Effector memory CD4-positive, alpha-beta T cell (primary cell): ENCODE data around the gene SHISA6.
"Not testable (repeated sequence)": the region's sequence is repeated elsewhere in the genome, so short reads cannot be mapped to it uniquely, and the experiment has no call there.

Source experiments
- DNase-seq, 3 donors: peaks; one replicate each; pipeline ENCODE4 v3.0.0-alpha.2; 2020
- H3K27ac ChIP-seq: 2 replicates; pipeline ENCODE4 v1.7.0; 2013; ENCODE audit warnings: mild to moderate bottlenecking, low read length, moderate library complexity; ENCODE audit not compliant: insufficient read depth, poor library complexity, severe bottlenecking
- H3K27me3 ChIP-seq: replicated peaks from 2 replicates; pipeline ENCODE4 v1.7.0; 2013; ENCODE audit warnings: mild to moderate bottlenecking, low read length; ENCODE audit not compliant: insufficient read depth, control insufficient read depth, poor library complexity, severe bottlenecking
- H3K36me3 ChIP-seq: 2 replicates; pipeline ENCODE4 v1.7.0; 2013; ENCODE audit warnings: mild to moderate bottlenecking, low read length, moderate library complexity; ENCODE audit not compliant: control insufficient read depth, insufficient read depth
- H3K4me1 ChIP-seq: 2 replicates; pipeline ENCODE4 v1.7.0; 2013; ENCODE audit warnings: low read length, mild to moderate bottlenecking; ENCODE audit not compliant: control insufficient read depth, insufficient read depth, poor library complexity, severe bottlenecking
- H3K4me3 ChIP-seq: 2 replicates; pipeline ENCODE4 v1.7.0; 2013; ENCODE audit warnings: low read length, low read depth, mild to moderate bottlenecking; ENCODE audit not compliant: insufficient read depth, poor library complexity, severe bottlenecking
- H3K9me3 ChIP-seq: 2 replicates; pipeline ENCODE4 v1.7.0; 2013; ENCODE audit warnings: mild to moderate bottlenecking, low read length, moderate library complexity; ENCODE audit not compliant: control insufficient read depth

Gene SHISA6

DNA sequence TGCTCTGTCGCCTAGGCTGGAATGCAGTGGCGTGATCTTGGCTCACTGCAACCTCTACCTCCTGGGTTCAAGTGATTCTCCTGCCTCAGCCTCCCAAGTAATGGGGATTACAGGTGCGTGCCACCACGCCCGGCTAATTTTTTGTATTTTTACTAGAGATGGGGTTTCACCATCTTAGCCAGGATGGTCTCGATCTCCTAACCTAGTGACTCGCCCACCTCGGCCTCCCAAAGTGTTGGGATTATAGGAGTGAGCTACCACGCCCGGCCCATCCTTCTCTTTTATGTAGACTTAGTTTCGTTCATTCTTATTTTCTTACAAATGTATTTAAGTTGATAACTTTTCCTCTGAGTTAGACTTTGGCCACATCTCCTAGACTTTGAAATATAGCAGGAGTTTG is 75.4 kb downstream of the SHISA6 start:
- H3K9me3 ChIP-seq, H3K4me3 ChIP-seq, H3K27ac ChIP-seq, H3K27me3 ChIP-seq, DNase-seq, H3K36me3 ChIP-seq, H3K4me1 ChIP-seq: not testable (repeated sequence)

GRCh38 chr17:11318207-11318606 is 77.2 kb downstream of the SHISA6 start:
- no peaks in the 10 kb centered on the region for H3K9me3 ChIP-seq
- no peak overlapping the region for H3K27ac ChIP-seq
- no peaks in the 10 kb centered on the region for H3K36me3 ChIP-seq
- no peak overlapping the region for H3K4me3 ChIP-seq
- no peaks in the 10 kb centered on the region for H3K27me3 ChIP-seq
- no peaks in the 10 kb centered on the region for H3K4me1 ChIP-seq
- no peak for DNase-seq

- no peak overlapping the region for H3K4me3 ChIP-seq
- H3K27ac ChIP-seq, result no peak overlapping the region
- DNase-seq, result no peak
- no peaks in the 10 kb centered on the region for H3K27me3 ChIP-seq
- no peaks in the 10 kb centered on the region for H3K9me3 ChIP-seq
- no peaks in the 10 kb centered on the region for H3K36me3 ChIP-seq
- H3K4me1 ChIP-seq, result no peaks in the 10 kb centered on the region
Measured at GRCh38 chr17:11319894-11320293, 78.9 kb downstream of the SHISA6 start.

GRCh38 chr17:11324021-11324420 is 83.0 kb downstream of the SHISA6 start:
- no peak overlapping the region for H3K27ac ChIP-seq
- no peaks in the 10 kb centered on the region for H3K4me1 ChIP-seq
- H3K36me3 ChIP-seq, result no peaks in the 10 kb centered on the region
- no peak overlapping the region for H3K4me3 ChIP-seq
- H3K27me3 ChIP-seq, result no peaks in the 10 kb centered on the region
- DNase-seq, result no peak
- no peaks in the 10 kb centered on the region for H3K9me3 ChIP-seq

DNA sequence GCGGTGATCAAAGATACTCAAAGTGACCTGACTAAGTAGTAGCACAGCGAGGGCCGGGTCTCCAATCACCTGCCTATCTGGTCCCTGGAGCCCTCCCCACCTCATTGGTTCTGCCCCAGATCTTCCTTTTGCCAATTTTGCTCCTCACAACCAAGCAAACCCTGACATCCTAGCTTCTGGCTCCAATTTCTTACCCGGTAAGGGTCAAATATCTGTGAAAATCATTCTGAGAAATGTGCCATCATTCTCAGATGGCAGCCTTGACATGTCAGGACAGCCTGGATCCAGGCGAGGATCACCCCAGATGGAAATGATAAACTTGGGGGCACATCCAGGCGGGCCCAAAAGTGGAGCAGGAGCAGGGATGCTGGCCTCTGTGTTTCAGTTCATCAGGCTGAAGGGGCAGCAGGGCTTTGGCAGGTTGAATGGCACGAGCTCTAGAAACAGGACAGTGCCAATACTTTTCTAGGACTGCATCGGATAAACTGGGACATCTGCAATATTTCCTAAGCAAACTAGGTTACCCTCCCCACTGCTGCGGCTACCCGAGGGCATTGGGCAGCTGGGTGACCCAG is 83.9 kb downstream of the SHISA6 start:
- H3K27me3 ChIP-seq, result no peaks in the 10 kb centered on the region
- H3K27ac ChIP-seq, result no peak overlapping the region
- no peak overlapping the region for H3K4me3 ChIP-seq
- no peaks in the 10 kb centered on the region for H3K4me1 ChIP-seq
- H3K36me3 ChIP-seq, result no peaks in the 10 kb centered on the region
- no peak for DNase-seq
- no peaks in the 10 kb centered on the region for H3K9me3 ChIP-seq

DNA sequence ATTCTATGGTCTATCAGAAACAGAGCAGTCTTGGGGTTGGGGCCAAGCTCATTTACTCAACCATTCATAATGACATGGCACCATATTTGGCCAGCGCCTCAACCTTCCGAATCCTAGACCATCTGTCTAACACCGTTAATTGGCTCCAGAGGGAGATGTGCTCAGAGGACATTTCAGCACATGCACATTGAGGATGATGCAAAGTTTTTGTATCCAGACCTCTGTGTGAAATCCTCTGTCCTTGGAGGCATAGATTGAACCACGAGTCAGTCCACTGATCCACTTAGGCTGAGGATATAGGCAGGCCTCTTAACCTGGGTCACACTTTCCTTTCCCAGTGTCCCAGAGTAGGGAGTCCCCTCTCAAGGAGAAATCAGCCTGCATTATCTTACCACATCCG is 85.5 kb downstream of the SHISA6 start:
- H3K27me3 ChIP-seq, result no peaks in the 10 kb centered on the region
- no peaks in the 10 kb centered on the region for H3K9me3 ChIP-seq
- no peaks in the 10 kb centered on the region for H3K4me1 ChIP-seq
- H3K27ac ChIP-seq, result no peak overlapping the region
- no peak overlapping the region for H3K4me3 ChIP-seq
- no peaks in the 10 kb centered on the region for H3K36me3 ChIP-seq
- no peak for DNase-seq

- Histone ChIP-seq H3K4me3 (no peak overlapping the region), H3K27ac (no peak overlapping the region), H3K9me3 (no peaks in the 10 kb centered on the region), H3K4me1 (no peaks in the 10 kb centered on the region), H3K27me3 (no peaks in the 10 kb centered on the region), H3K36me3 (no peaks in the 10 kb centered on the region)
- DNase-seq, result no peak
Measured at GRCh38 chr17:11328770-11329169, 87.8 kb downstream of the SHISA6 start.

- Histone ChIP-seq H3K4me3 (no peak overlapping the region), H3K4me1 (no peaks in the 10 kb centered on the region), H3K27me3 (no peaks in the 10 kb centered on the region), H3K27ac (no peak overlapping the region), H3K9me3 (no peaks in the 10 kb centered on the region), H3K36me3 (no peaks in the 10 kb centered on the region)
- no peak for DNase-seq
Measured at GRCh38 chr17:11330006-11330405, 89.0 kb downstream of the SHISA6 start.

GRCh38 chr17:11330826-11331225 is 89.8 kb downstream of the SHISA6 start:
- Histone ChIP-seq H3K9me3 (no peaks in the 10 kb centered on the region), H3K4me3 (no peak overlapping the region), H3K27ac (no peak overlapping the region), H3K27me3 (no peaks in the 10 kb centered on the region), H3K36me3 (no peaks in the 10 kb centered on the region), H3K4me1 (no peaks in the 10 kb centered on the region)
- DNase-seq, result no peak

DNA sequence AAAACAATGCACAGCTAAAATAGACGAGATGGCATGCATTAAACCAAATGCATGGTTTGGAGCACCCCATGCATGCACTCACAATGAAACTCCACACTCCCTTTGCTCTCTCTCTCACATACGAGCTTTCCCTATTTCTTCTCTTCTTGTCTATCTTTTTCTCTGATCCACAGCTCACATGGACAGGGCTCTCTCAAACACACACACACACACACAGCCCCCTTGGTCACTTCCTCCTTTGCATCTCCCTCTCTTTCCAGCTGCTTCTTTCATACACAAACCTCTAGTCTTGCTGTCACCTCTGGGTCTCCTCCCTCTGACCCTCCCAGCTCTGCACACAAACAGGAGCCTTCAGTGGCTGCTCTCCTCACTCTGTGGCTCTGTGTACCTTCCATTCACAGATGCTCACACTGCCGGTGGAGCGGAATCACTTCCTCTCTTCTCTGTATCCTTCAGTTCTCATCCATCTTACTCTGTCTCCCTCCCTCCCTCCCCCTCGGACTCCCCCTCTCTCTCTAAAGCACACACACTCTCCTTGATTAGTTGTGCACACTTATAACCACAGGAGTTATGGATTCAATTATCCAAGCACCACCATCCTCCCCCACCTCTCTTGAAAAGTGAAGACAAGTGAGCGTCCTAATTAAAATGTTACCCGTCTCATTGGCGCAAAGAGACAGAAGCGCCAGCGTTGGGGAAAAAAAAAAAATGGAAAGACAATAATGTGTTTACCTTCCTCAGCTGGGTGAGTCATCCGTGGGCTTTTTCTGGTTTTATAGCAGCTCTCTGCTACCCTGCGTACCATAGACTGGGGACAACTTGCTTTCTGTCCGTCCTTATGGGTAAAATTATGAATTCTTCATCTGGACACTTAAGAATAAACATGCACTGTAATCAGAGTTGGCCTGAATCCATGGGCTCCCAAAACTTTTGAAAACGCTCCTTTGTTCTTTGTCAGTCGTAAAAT is 90.8 kb downstream of the SHISA6 start:
- Histone ChIP-seq H3K36me3 (no peaks in the 10 kb centered on the region), H3K4me3 (no peak overlapping the region), H3K4me1 (no peaks in the 10 kb centered on the region), H3K27me3 (no peaks in the 10 kb centered on the region), H3K27ac (no peak overlapping the region), H3K9me3 (no peaks in the 10 kb centered on the region)
- DNase-seq, result no peak
